Hepatocyte (in vitro differentiated cells): ENCODE results near the gene C3orf70. TPM values are rescaled to one million over a fixed set of nuclear protein-coding genes. Genes with fewer than 3 reads are reported as not detected.

ENCODE experiments used
- DNase-seq: peaks from one replicate; pipeline ENCODE4 v3.0.0-alpha.2; 2016; ENCODE audit warnings: low spot score
- H2AFZ ChIP-seq: fragments of 200-600 bp; sonication (generic); 2 replicates; pipeline ENCODE4 v1.6.0; 2016; ENCODE audit warnings: antibody characterized with exemption, mild to moderate bottlenecking
- H3K27ac ChIP-seq: fragments of 200-600 bp; sonication (generic); 2 replicates; pipeline ENCODE4 v1.5.1; 2016; ENCODE audit warnings: mild to moderate bottlenecking
- H3K27me3 ChIP-seq: fragments of 200-600 bp; sonication (generic); 2 replicates; pipeline ENCODE4 v1.6.1; 2016
- H3K36me3 ChIP-seq: fragments of 200-600 bp; sonication (generic); replicated peaks from 2 replicates; pipeline ENCODE4 v1.5.1; 2016; ENCODE audit warnings: low read depth; ENCODE audit not compliant: insufficient read depth
- H3K4me1 ChIP-seq: fragments of 200-600 bp; sonication (generic); 2 replicates; pipeline ENCODE4 v1.5.1; 2016; ENCODE audit warnings: mild to moderate bottlenecking, moderate library complexity; ENCODE audit not compliant: insufficient read depth
- H3K4me2 ChIP-seq: fragments of 200-600 bp; sonication (generic); 2 replicates; pipeline ENCODE4 v1.6.0; 2016
- H3K4me3 ChIP-seq: fragments of 200-600 bp; sonication (generic); 2 replicates; pipeline ENCODE4 v1.5.1; 2016; ENCODE audit warnings: mild to moderate bottlenecking
- H3K79me2 ChIP-seq: fragments of 200-600 bp; sonication (generic); 2 replicates; pipeline ENCODE4 v1.6.0; 2017; ENCODE audit warnings: mild to moderate bottlenecking
- H3K9me2 ChIP-seq: fragments of 200-600 bp; sonication (generic); replicated peaks from 2 replicates; pipeline ENCODE4 v1.6.0; 2017; ENCODE audit warnings: mild to moderate bottlenecking; ENCODE audit not compliant: insufficient read depth
- H3K9me3 ChIP-seq: fragments of 200-600 bp; sonication (generic); 2 replicates; pipeline ENCODE4 v1.5.1; 2016; ENCODE audit warnings: low read depth, mild to moderate bottlenecking
- H4K20me1 ChIP-seq: fragments of 200-600 bp; sonication (generic); 2 replicates; pipeline ENCODE4 v1.6.0; 2016; ENCODE audit warnings: mild to moderate bottlenecking; ENCODE audit not compliant: insufficient read depth, poor library complexity, severe bottlenecking
- CTCF ChIP-seq: fragments of 200-600 bp; sonication (generic); IDR thresholded peaks from 2 replicates; pipeline ENCODE4 v1.5.1; 2016; ENCODE audit warnings: antibody characterized with exemption, mild to moderate bottlenecking; ENCODE audit not compliant: poor library complexity
- EZH2 ChIP-seq: fragments of 200-600 bp; sonication (generic); IDR thresholded peaks from 2 replicates; pipeline ENCODE4 v1.6.1; 2016; ENCODE audit warnings: antibody characterized with exemption, mild to moderate bottlenecking, borderline replicate concordance
- EZH2phosphoT487 ChIP-seq: fragments of 200-600 bp; sonication (generic); IDR thresholded peaks from one replicate; pipeline ENCODE4 v1.6.1; 2018; ENCODE audit warnings: antibody characterized with exemption, mild to moderate bottlenecking, low read depth, moderate library complexity; ENCODE audit not compliant: unreplicated experiment, severe bottlenecking
- WGBS: methylation state at CpG from one replicate; pipeline ENCODE4 v1.1.6; 2016; ENCODE audit warnings: low lambda C conversion rate; ENCODE audit errors: missing lambda C conversion rate; 5-methylcytosine and 5-hydroxymethylcytosine counted together
- polyA plus RNA-seq: library from polyadenylated mRNA; unstranded; fragments of >200 nt; fragmentation: Nextera tagmentation; extraction: Ambion mirVana; gene quantifications from 2 replicates; pipeline ENCODE4 v1.2.1, GENCODE V29; 2016
- total RNA-seq: library from RNA; depleted of rRNA; stranded (reverse); fragments of >200 nt; gene quantifications from 2 replicates; pipeline ENCODE4 v1.2.3, GENCODE V29; 2014

The C3orf70 gene
- total and polyA plus RNA-seq, 2 experiments from 2014 or later = 1.1 to 6.0 TPM

DNA sequence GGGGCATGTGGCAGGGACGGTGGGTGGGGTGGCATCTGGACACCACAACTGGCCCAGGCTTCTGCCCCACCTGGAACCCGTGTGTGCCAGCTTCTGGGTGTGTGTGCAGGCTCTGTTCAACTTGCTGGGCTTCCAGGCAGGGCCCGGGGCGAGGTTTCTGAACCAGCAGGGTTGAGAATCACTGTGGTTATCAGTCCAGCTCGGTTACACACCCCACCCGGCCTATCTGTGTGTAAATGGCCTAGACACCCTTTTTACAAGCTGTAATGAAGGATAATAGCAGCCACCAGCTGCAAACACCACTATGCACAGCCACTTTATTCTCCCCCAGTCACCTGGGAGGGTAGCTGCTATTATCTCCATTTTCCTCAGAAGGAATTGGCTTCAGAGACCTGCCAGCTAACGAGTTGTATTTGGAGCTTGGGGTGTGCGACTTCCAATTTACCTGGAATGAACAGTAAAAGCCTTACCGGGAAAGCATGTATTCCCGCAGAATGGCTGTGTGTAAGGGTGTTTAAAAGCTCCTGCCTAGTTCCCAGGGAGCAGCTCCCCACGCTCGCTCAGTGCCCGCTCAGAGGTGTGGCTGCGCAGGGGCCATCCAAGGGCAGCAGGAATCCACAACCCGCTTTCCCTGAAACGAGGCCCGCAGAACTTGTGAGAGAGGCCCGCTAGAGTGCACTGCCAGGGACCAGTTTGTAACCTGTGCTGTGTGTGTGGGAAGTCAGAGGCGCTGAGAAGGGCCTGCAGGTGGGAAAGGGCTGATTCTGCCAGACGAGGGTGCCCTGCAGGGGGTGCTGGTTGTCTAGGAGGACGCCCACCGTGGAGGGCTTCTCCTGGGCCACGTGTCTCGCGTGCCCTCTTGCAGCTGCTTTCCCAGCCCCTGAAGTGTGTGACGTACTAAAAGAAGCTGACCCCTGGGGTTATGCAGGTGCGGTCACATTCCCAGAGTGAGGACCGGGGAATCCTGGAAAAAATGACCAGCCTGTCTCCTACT, 83.5 kb downstream of the C3orf70 start:
- Histone ChIP-seq H3K27me3 (no peaks in the 10 kb centered on the region), H3K79me2 (no peaks in the 10 kb centered on the region), H3K27ac (no peak overlapping the region), H3K9me3 (no peaks in the 10 kb centered on the region), H3K4me2 (no peak overlapping the region), H4K20me1 (no peaks in the 10 kb centered on the region), H3K4me3 (no peak overlapping the region), H3K36me3 (no peaks in the 10 kb centered on the region), H3K9me2 (no peaks in the 10 kb centered on the region), H3K4me1 (no peaks in the 10 kb centered on the region), H2AFZ (no peak overlapping the region)
- peak; percentile 29 for DNase-seq
- whole genome bisulfite sequencing = 65% methylated on average over 28 of the region's 28 CpGs
- TF ChIP-seq CTCF = no peak
- no peak for TF ChIP-seq EZH2phosphoT487
- TF ChIP-seq EZH2 = no peak

GRCh38 chr3:185067173-185067572, 85.7 kb downstream of the C3orf70 start:
- no peak overlapping the region for H3K4me2 ChIP-seq
- H3K27ac ChIP-seq = no peak overlapping the region
- DNase-seq = no peak
- no peaks in the 10 kb centered on the region for H3K9me3 ChIP-seq
- H3K9me2 ChIP-seq = no peaks in the 10 kb centered on the region
- no peaks in the 10 kb centered on the region for H3K79me2 ChIP-seq
- no peaks in the 10 kb centered on the region for H3K36me3 ChIP-seq
- no peak for TF ChIP-seq EZH2
- no peak for TF ChIP-seq EZH2phosphoT487
- TF ChIP-seq CTCF = no peak
- no peaks in the 10 kb centered on the region for H3K4me1 ChIP-seq
- H2AFZ ChIP-seq = no peak overlapping the region
- WGBS = 89% methylated on average over 11 of the region's 11 CpGs
- no peaks in the 10 kb centered on the region for H3K27me3 ChIP-seq
- no peak overlapping the region for H3K4me3 ChIP-seq
- no peaks in the 10 kb centered on the region for H4K20me1 ChIP-seq

- H4K20me1 ChIP-seq = no peaks in the 10 kb centered on the region
- H3K9me3 ChIP-seq = no peaks in the 10 kb centered on the region
- H3K4me1 ChIP-seq = no peaks in the 10 kb centered on the region
- H3K4me2 ChIP-seq = no peak overlapping the region
- 95% methylated on average over 4 of the region's 4 CpGs for WGBS
- no peak for TF ChIP-seq EZH2phosphoT487
- TF ChIP-seq EZH2 = no peak
- TF ChIP-seq CTCF = no peak
- no peaks in the 10 kb centered on the region for H3K36me3 ChIP-seq
- no peaks in the 10 kb centered on the region for H3K9me2 ChIP-seq
- H3K4me3 ChIP-seq = no peak overlapping the region
- H2AFZ ChIP-seq = no peak overlapping the region
- no peaks in the 10 kb centered on the region for H3K79me2 ChIP-seq
- no peaks in the 10 kb centered on the region for H3K27me3 ChIP-seq
- no peak overlapping the region for H3K27ac ChIP-seq
- no peak for DNase-seq
Measured at GRCh38 chr3:185066251-185066650, 86.6 kb downstream of the C3orf70 start.
